Astrocyte (in vitro differentiated cells and primary cell): ENCODE results near the gene HPGDS. TPM values are rescaled to one million over a fixed set of nuclear protein-coding genes. Genes with fewer than 3 reads are reported as not detected.

Experiments
- DNase-seq: peaks from one replicate; pipeline ENCODE4 v3.0.0-alpha.2; 2010; ENCODE audit warnings: low read depth
- FAIRE-seq: peaks from 2 replicates; lab custom pipeline; 2011; peaks lifted over from hg19 to GRCh38; lab: Jason Lieb, UNC
- H2AFZ ChIP-seq: 2 replicates; pipeline ENCODE4 v1.6.0; 2012; ENCODE audit warnings: low read depth, low read length, inconsistent platforms
- H3K27ac ChIP-seq: 2 replicates; pipeline ENCODE4 v1.5.1; 2011; ENCODE audit warnings: low read depth, low read length, inconsistent platforms
- H3K27me3 ChIP-seq: 2 replicates; pipeline ENCODE4 v1.6.0; 2011; ENCODE audit warnings: low read length, inconsistent platforms; ENCODE audit not compliant: insufficient read depth
- H3K36me3 ChIP-seq: 2 replicates; pipeline ENCODE4 v1.5.1; 2011; ENCODE audit warnings: low read length, inconsistent platforms; ENCODE audit not compliant: insufficient read depth
- H3K4me1 ChIP-seq: 2 replicates; pipeline ENCODE4 v1.5.1; 2011; ENCODE audit warnings: low read length, inconsistent platforms; ENCODE audit not compliant: insufficient read depth
- H3K4me2 ChIP-seq: 2 replicates; pipeline ENCODE4 v1.6.0; 2012; ENCODE audit warnings: low read length, inconsistent platforms
- H3K4me3 ChIP-seq: 2 replicates; pipeline ENCODE4 v1.5.1; 2011; ENCODE audit warnings: low read depth, mild to moderate bottlenecking, low read length, inconsistent platforms; ENCODE audit not compliant: insufficient read depth
- H3K79me2 ChIP-seq: 2 replicates; pipeline ENCODE4 v1.6.0; 2012; ENCODE audit warnings: mild to moderate bottlenecking, low read length, inconsistent platforms; ENCODE audit not compliant: insufficient read depth
- H3K9ac ChIP-seq: 2 replicates; pipeline ENCODE4 v1.6.0; 2012; ENCODE audit warnings: mild to moderate bottlenecking, low read length, inconsistent platforms
- H3K9me3 ChIP-seq: 2 replicates; pipeline ENCODE4 v1.5.1; 2012; ENCODE audit warnings: low read depth, mild to moderate bottlenecking, low read length, inconsistent platforms; ENCODE audit not compliant: insufficient read depth
- H4K20me1 ChIP-seq: 2 replicates; pipeline ENCODE4 v1.6.0; 2012; ENCODE audit warnings: low read length, inconsistent platforms; ENCODE audit not compliant: insufficient read depth
- H3K27ac Mint-ChIP-seq: one replicate; pipeline ENCODE4 v1.8.0; 2021; ENCODE audit warnings: mild to moderate bottlenecking, mixed read lengths; ENCODE audit not compliant: unreplicated experiment
- H3K27me3 Mint-ChIP-seq: one replicate; pipeline ENCODE4 v1.8.0; 2021; ENCODE audit warnings: low read depth, mixed read lengths; ENCODE audit not compliant: unreplicated experiment
- H3K36me3 Mint-ChIP-seq: one replicate; pipeline ENCODE4 v1.8.0; 2021; ENCODE audit warnings: low read depth, mixed read lengths; ENCODE audit not compliant: unreplicated experiment
- H3K4me1 Mint-ChIP-seq: one replicate; pipeline ENCODE4 v1.8.0; 2021; ENCODE audit warnings: low read depth, mixed read lengths; ENCODE audit not compliant: unreplicated experiment
- H3K4me3 Mint-ChIP-seq: one replicate; pipeline ENCODE4 v1.8.0; 2021; ENCODE audit warnings: mild to moderate bottlenecking, moderate library complexity, mixed read lengths; ENCODE audit not compliant: unreplicated experiment
- H3K9me3 Mint-ChIP-seq: one replicate; pipeline ENCODE4 v1.8.0; 2021; ENCODE audit warnings: mild to moderate bottlenecking, mixed read lengths; ENCODE audit not compliant: unreplicated experiment
- CTCF ChIP-seq: IDR thresholded peaks from 2 replicates; pipeline ENCODE4 v1.5.1; 2011; ENCODE audit warnings: low read depth, mild to moderate bottlenecking, inconsistent platforms, low read length, moderate library complexity; ENCODE audit not compliant: insufficient read depth
- EZH2 ChIP-seq: IDR thresholded peaks from 2 replicates; pipeline ENCODE4 v1.6.1; 2012; ENCODE audit warnings: mild to moderate bottlenecking, low read length, inconsistent platforms; ENCODE audit not compliant: insufficient read depth
- total RNA-seq: library from RNA; stranded (reverse); gene quantifications from 2 replicates; pipeline ENCODE4 v1.2.1, GENCODE V29; 2021

HPGDS gene
- total RNA-seq, 1 donor from 2014 or later, result not detected

DNA sequence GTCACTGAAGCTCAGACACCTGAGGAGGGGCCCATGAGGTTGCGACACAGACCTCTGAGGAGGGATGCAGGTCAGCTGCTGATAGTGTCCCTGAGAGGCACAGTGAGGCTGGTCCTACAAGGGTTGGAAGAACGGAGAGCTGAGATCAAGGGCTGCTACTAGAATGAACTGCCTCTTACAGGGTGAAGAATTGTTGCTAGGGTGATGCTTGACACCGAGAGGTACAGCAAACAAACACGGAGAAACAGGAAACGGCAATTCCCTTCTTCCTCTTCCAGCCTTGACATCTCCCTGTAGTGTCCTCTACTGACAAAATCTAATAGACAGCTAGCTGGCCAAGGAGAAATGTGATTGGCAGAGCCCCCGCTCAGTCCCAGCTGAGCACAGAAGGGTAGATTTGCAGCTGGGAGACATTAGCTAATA is 11.8 kb upstream of the HPGDS start:
- Histone ChIP-seq H3K9me3 (no peaks in the 10 kb centered on the region), H3K9ac (no peak overlapping the region), H2AFZ (no peak overlapping the region), H3K27me3 (no peaks in the 10 kb centered on the region), H3K4me1 (peaks cover 4% of the 10 kb centered on the region), H3K4me2 (no peak overlapping the region), H3K4me3 (no peak overlapping the region), H3K27ac (no peak overlapping the region), H4K20me1 (no peaks in the 10 kb centered on the region), H3K36me3 (no peaks in the 10 kb centered on the region), H3K79me2 (no peaks in the 10 kb centered on the region)
- Mint-ChIP-seq H3K9me3 (no peaks in the 10 kb centered on the region), H3K4me3 (no peak overlapping the region), H3K27me3 (no peaks in the 10 kb centered on the region), H3K27ac (no peak overlapping the region), H3K36me3 (no peaks in the 10 kb centered on the region), H3K4me1 (no peaks in the 10 kb centered on the region)
- no peak for DNase-seq
- no peak for FAIRE-seq
- TF ChIP-seq EZH2 (no peak), CTCF (no peak)

GRCh38 chr4:94352996-94353395 is 10.4 kb upstream of the HPGDS start:
- Mint-ChIP-seq H3K36me3 (no peaks in the 10 kb centered on the region), H3K4me1 (peaks cover 8% of the 10 kb centered on the region), H3K4me3 (no peak overlapping the region), H3K27ac (no peak overlapping the region), H3K9me3 (no peaks in the 10 kb centered on the region), H3K27me3 (no peaks in the 10 kb centered on the region)
- no peaks in the 10 kb centered on the region for H3K79me2 ChIP-seq
- peaks cover 2% of the 10 kb centered on the region for H3K4me1 ChIP-seq
- no peaks in the 10 kb centered on the region for H3K27me3 ChIP-seq
- no peak overlapping the region for H3K9ac ChIP-seq
- no peaks in the 10 kb centered on the region for H4K20me1 ChIP-seq
- TF ChIP-seq CTCF (no peak), EZH2 (no peak)
- no peak overlapping the region for H3K4me2 ChIP-seq
- DNase-seq, result no peak
- no peak overlapping the region for H3K4me3 ChIP-seq
- no peak for FAIRE-seq
- H3K27ac ChIP-seq, result no peak overlapping the region
- no peaks in the 10 kb centered on the region for H3K36me3 ChIP-seq
- no peak overlapping the region for H2AFZ ChIP-seq
- no peaks in the 10 kb centered on the region for H3K9me3 ChIP-seq

DNA sequence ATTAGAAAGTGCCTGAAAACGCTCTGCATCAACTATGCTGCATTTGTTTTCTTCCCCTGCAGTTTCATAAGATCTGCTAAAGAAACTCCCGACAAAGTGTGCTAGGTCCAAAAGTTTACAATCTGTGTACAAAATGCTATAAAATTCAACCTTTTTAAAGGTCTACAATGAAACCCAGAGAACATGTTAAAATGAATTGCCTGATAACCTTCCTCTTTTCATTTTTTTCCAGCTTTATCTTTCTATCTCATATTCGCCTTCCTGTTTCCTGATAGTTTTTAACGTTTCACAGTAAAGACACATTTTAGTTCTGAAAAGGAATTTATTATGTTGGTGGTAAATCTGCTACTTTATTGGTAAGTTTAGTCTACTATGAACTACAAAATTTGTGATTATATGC is 9.5 kb upstream of the HPGDS start:
- TF ChIP-seq EZH2, result no peak
- TF ChIP-seq CTCF, result no peak
- H3K27me3 Mint-ChIP-seq, result no peaks in the 10 kb centered on the region
- H3K4me3 Mint-ChIP-seq, result no peak overlapping the region
- Histone ChIP-seq H3K4me1 (no peaks in the 10 kb centered on the region), H3K36me3 (no peaks in the 10 kb centered on the region), H3K9ac (no peak overlapping the region), H3K4me3 (no peak overlapping the region), H4K20me1 (no peaks in the 10 kb centered on the region), H2AFZ (no peak overlapping the region), H3K4me2 (no peak overlapping the region), H3K79me2 (no peaks in the 10 kb centered on the region), H3K27me3 (no peaks in the 10 kb centered on the region), H3K27ac (no peak overlapping the region), H3K9me3 (no peaks in the 10 kb centered on the region)
- H3K9me3 Mint-ChIP-seq, result no peaks in the 10 kb centered on the region
- no peak overlapping the region for H3K27ac Mint-ChIP-seq
- FAIRE-seq (no peak), DNase-seq (no peak)
- H3K4me1 Mint-ChIP-seq, result peaks cover 8% of the 10 kb centered on the region
- no peaks in the 10 kb centered on the region for H3K36me3 Mint-ChIP-seq
